Measurements from ENCODE around the gene VSX1.

Gene VSX1

GRCh38 chr20:25054995-25055629 lies 26.8 kb downstream of the VSX1 start:
- Histone ChIP-seq H3K27me3 (ENCODE audit: control insufficient read depth in 3 of 3, insufficient read depth in 3 of 3, low read depth in 1 of 3, low read length in 3 of 3) (peaks cover 10 to 75% (median 49%) of the 10 kb centered on the region in 3 experiments), H2BK120ac (ENCODE audit: low read depth, low read length) (no peak overlapping the region), H3K9me3 (replicated peaks in 1 of 2; ENCODE audit: control insufficient read depth in 2 of 2, insufficient read depth in 1 of 2, low read depth in 1 of 2, low read length in 2 of 2) (peaks cover 0 to 2% of the 10 kb centered on the region in 2 donors), H2AFZ (ENCODE audit: low read length) (no peak overlapping the region), H3K9ac (ENCODE audit: low read depth, low read length, poor library complexity) (no peak overlapping the region), H3K4me2 (ENCODE audit: insufficient read depth, low read length, poor library complexity, severe bottlenecking) (no peak overlapping the region), H3K36me3 (replicated peaks in 1 of 2; ENCODE audit: control insufficient read depth in 2 of 2, insufficient read depth in 2 of 2, low read length in 2 of 2) (no peaks in the 10 kb centered on the region), H2AK5ac (ENCODE audit: low read depth, low read length) (no peak overlapping the region), H2BK5ac (ENCODE audit: low read length) (no peak overlapping the region), H2BK15ac (ENCODE audit: low read length) (no peak overlapping the region), H2BK12ac (ENCODE audit: low read length) (no peak overlapping the region), H3K14ac (ENCODE audit: low read length) (no peak overlapping the region), H3K27ac (replicated peaks; ENCODE audit: low read length) (no peak overlapping the region), H3K18ac (ENCODE audit: low read length) (no peak overlapping the region), H3K4me3 (ENCODE audit: low read length in 2 of 2) (no peak overlapping the region), H3K79me1 (ENCODE audit: low read depth, low read length) (no peaks in the 10 kb centered on the region), H4K91ac (ENCODE audit: low read depth, low read length, poor library complexity) (no peak overlapping the region), H3K4ac (ENCODE audit: low read length) (no peak overlapping the region), H3K4me1 (ENCODE audit: control insufficient read depth in 2 of 2, insufficient read depth in 1 of 2, low read depth in 1 of 2, low read length in 2 of 2) (peaks cover 4 to 7% of the 10 kb centered on the region in 2 donors), H4K8ac (ENCODE audit: low read depth, low read length) (no peak overlapping the region), H3K23ac (ENCODE audit: low read depth, low read length, poor library complexity) (no peak overlapping the region)
- no CpG with 5 or more reads among the region's 10 CpGs for WGBS, 2 donors (ENCODE audit: extremely low coverage in 2 of 2, insufficient read length in 2 of 2, insufficient replicate concordance in 1 of 2)
- DNase-seq (ENCODE audit: low spot score), result no peak

GRCh38 chr20:25054096-25054820 lies 27.7 kb downstream of the VSX1 start:
- Histone ChIP-seq H3K27ac (replicated peaks; ENCODE audit: low read length) (no peak overlapping the region), H3K36me3 (replicated peaks in 1 of 2; ENCODE audit: control insufficient read depth in 2 of 2, insufficient read depth in 2 of 2, low read length in 2 of 2) (no peaks in the 10 kb centered on the region), H3K18ac (ENCODE audit: low read length) (no peak overlapping the region), H3K27me3 (ENCODE audit: control insufficient read depth in 3 of 3, insufficient read depth in 3 of 3, low read depth in 1 of 3, low read length in 3 of 3) (peaks cover 10 to 74% (median 41%) of the 10 kb centered on the region in 3 experiments), H4K91ac (ENCODE audit: low read depth, low read length, poor library complexity) (no peak overlapping the region), H2BK15ac (ENCODE audit: low read length) (no peak overlapping the region), H2AK5ac (ENCODE audit: low read depth, low read length) (no peak overlapping the region), H3K4ac (ENCODE audit: low read length) (no peak overlapping the region), H3K4me3 (ENCODE audit: low read length in 2 of 2) (no peak overlapping the region), H4K8ac (ENCODE audit: low read depth, low read length) (no peak overlapping the region), H3K4me1 (ENCODE audit: control insufficient read depth in 2 of 2, insufficient read depth in 1 of 2, low read depth in 1 of 2, low read length in 2 of 2) (peaks cover 4 to 7% of the 10 kb centered on the region in 2 donors), H3K79me1 (ENCODE audit: low read depth, low read length) (no peaks in the 10 kb centered on the region), H2BK120ac (ENCODE audit: low read depth, low read length) (no peak overlapping the region), H2BK5ac (ENCODE audit: low read length) (no peak overlapping the region), H3K4me2 (ENCODE audit: insufficient read depth, low read length, poor library complexity, severe bottlenecking) (no peak overlapping the region), H2BK12ac (ENCODE audit: low read length) (no peak overlapping the region), H2AFZ (ENCODE audit: low read length) (no peak overlapping the region), H3K9ac (ENCODE audit: low read depth, low read length, poor library complexity) (no peak overlapping the region), H3K14ac (ENCODE audit: low read length) (no peak overlapping the region), H3K9me3 (replicated peaks in 1 of 2; ENCODE audit: control insufficient read depth in 2 of 2, insufficient read depth in 1 of 2, low read depth in 1 of 2, low read length in 2 of 2) (peaks cover 0 to 2% of the 10 kb centered on the region in 2 donors), H3K23ac (ENCODE audit: low read depth, low read length, poor library complexity) (no peak overlapping the region)
- no CpG with 5 or more reads among the region's 3 CpGs for WGBS, 2 donors (ENCODE audit: extremely low coverage in 2 of 2, insufficient read length in 2 of 2, insufficient replicate concordance in 1 of 2)
- no peak for DNase-seq (ENCODE audit: low spot score)

- no peak overlapping the region for H3K23ac ChIP-seq (ENCODE audit: low read depth, low read length, poor library complexity)
- H4K8ac ChIP-seq (ENCODE audit: low read depth, low read length), result no peak overlapping the region
- no peak overlapping the region for H3K27ac ChIP-seq (replicated peaks; ENCODE audit: low read length)
- no CpG with 5 or more reads among the region's 11 CpGs for WGBS, 2 donors (ENCODE audit: extremely low coverage in 2 of 2, insufficient read length in 2 of 2, insufficient replicate concordance in 1 of 2)
- H3K9ac ChIP-seq (ENCODE audit: low read depth, low read length, poor library complexity), result no peak overlapping the region
- no peak overlapping the region for H3K4me3 ChIP-seq (ENCODE audit: low read length in 2 of 2)
- H2BK120ac ChIP-seq (ENCODE audit: low read depth, low read length), result no peak overlapping the region
- H3K4ac ChIP-seq (ENCODE audit: low read length), result no peak overlapping the region
- no peaks in the 10 kb centered on the region for H3K79me1 ChIP-seq (ENCODE audit: low read depth, low read length)
- DNase-seq (ENCODE audit: low spot score), result no peak
- no peak overlapping the region for H2AFZ ChIP-seq (ENCODE audit: low read length)
- no peak overlapping the region for H4K91ac ChIP-seq (ENCODE audit: low read depth, low read length, poor library complexity)
- no peak overlapping the region for H2BK5ac ChIP-seq (ENCODE audit: low read length)
- no peak overlapping the region for H2BK15ac ChIP-seq (ENCODE audit: low read length)
- no peaks in the 10 kb centered on the region for H3K36me3 ChIP-seq (replicated peaks in 1 of 2; ENCODE audit: control insufficient read depth in 2 of 2, insufficient read depth in 2 of 2, low read length in 2 of 2)
- no peak overlapping the region for H2BK12ac ChIP-seq (ENCODE audit: low read length)
- no peak overlapping the region for H2AK5ac ChIP-seq (ENCODE audit: low read depth, low read length)
- no peak overlapping the region for H3K4me2 ChIP-seq (ENCODE audit: insufficient read depth, low read length, poor library complexity, severe bottlenecking)
- H3K14ac ChIP-seq (ENCODE audit: low read length), result no peak overlapping the region
- peaks cover 0 to 2% of the 10 kb centered on the region in 2 donors for H3K9me3 ChIP-seq (replicated peaks in 1 of 2; ENCODE audit: control insufficient read depth in 2 of 2, insufficient read depth in 1 of 2, low read depth in 1 of 2, low read length in 2 of 2)
- peaks cover 4% of the 10 kb centered on the region in 2 donors for H3K4me1 ChIP-seq (ENCODE audit: control insufficient read depth in 2 of 2, insufficient read depth in 1 of 2, low read depth in 1 of 2, low read length in 2 of 2)
- no peak overlapping the region for H3K18ac ChIP-seq (ENCODE audit: low read length)
- peaks cover 8 to 74% (median 33%) of the 10 kb centered on the region in 3 experiments for H3K27me3 ChIP-seq (ENCODE audit: control insufficient read depth in 3 of 3, insufficient read depth in 3 of 3, low read depth in 1 of 3, low read length in 3 of 3)
These were observed 28.5 kb downstream of the VSX1 start for GRCh38 chr20:25053255-25054031.

Measured in neuronal stem cell (in vitro differentiated cells).